KMS-11 (cell line): ENCODE results near the gene OR5B3.

Experiments
- H2AFZ ChIP-seq: fragments of 200-600 bp; sonication (generic); 2 replicates; pipeline ENCODE4 v1.6.1; 2016; ENCODE audit warnings: antibody characterized with exemption, mixed run types, low read depth
- H3K27ac ChIP-seq: fragments of 200-600 bp; sonication (generic); 2 replicates; pipeline ENCODE4 v1.6.1; 2016; ENCODE audit warnings: mild to moderate bottlenecking, mixed run types
- H3K27me3 ChIP-seq: fragments of 200-600 bp; sonication (generic); 2 replicates; pipeline ENCODE4 v1.6.1; 2017; ENCODE audit warnings: mild to moderate bottlenecking, low read depth, mixed run types, moderate library complexity; ENCODE audit not compliant: insufficient read depth
- H3K36me3 ChIP-seq: fragments of 200-600 bp; sonication (generic); 2 replicates; pipeline ENCODE4 v1.6.1; 2017; ENCODE audit warnings: mild to moderate bottlenecking, mixed run types; ENCODE audit not compliant: insufficient read depth
- H3K4me1 ChIP-seq: fragments of 200-600 bp; sonication (generic); 2 replicates; pipeline ENCODE4 v1.6.1; 2016; ENCODE audit warnings: mild to moderate bottlenecking, low read depth, mixed run types; ENCODE audit not compliant: poor library complexity, severe bottlenecking
- H3K4me2 ChIP-seq: fragments of 200-600 bp; sonication (generic); 2 replicates; pipeline ENCODE4 v1.7.0; 2016; ENCODE audit warnings: mild to moderate bottlenecking, mixed run types
- H3K4me3 ChIP-seq: fragments of 200-600 bp; sonication (generic); IDR thresholded peaks from 2 replicates; pipeline ENCODE4 v1.6.1; 2017; ENCODE audit warnings: low read depth, low read length, mixed read lengths; ENCODE audit not compliant: insufficient read depth
- H3K79me2 ChIP-seq: fragments of 200-600 bp; sonication (generic); 2 replicates; pipeline ENCODE4 v1.6.1; 2016; ENCODE audit warnings: low read depth, mixed run types; ENCODE audit not compliant: insufficient read depth
- H3K9ac ChIP-seq: fragments of 200-600 bp; sonication (generic); 2 replicates; pipeline ENCODE4 v1.6.1; 2016; ENCODE audit warnings: mild to moderate bottlenecking, mixed run types
- H4K20me1 ChIP-seq: fragments of 200-600 bp; sonication (generic); 2 replicates; pipeline ENCODE4 v1.6.1; 2016; ENCODE audit warnings: mild to moderate bottlenecking, mixed run types; ENCODE audit not compliant: insufficient read depth
- CTCF ChIP-seq: fragments of 200-600 bp; sonication (generic); conservative IDR thresholded peaks from 2 replicates; pipeline ENCODE4 v1.6.1; 2017; ENCODE audit warnings: low read depth, mild to moderate bottlenecking, antibody characterized with exemption, low read length, moderate library complexity, mixed read lengths

Gene OR5B3

GRCh38 chr11:58406774-58407173, at the start of gene OR5B3:
TSS of gene OR5B3 (minus strand) at chr11:58406874. CDS start at chr11:58403409, 3,465 bp downstream.
- H4K20me1 ChIP-seq = no peaks in the 10 kb centered on the region
- H3K36me3 ChIP-seq = no peaks in the 10 kb centered on the region
- TF ChIP-seq CTCF = no peak
- H3K79me2 ChIP-seq = no peaks in the 10 kb centered on the region
- no peaks in the 10 kb centered on the region for H3K27me3 ChIP-seq
- no peak within 1 kb of the TSS for H3K4me2 ChIP-seq
- H2AFZ ChIP-seq = no peak within 1 kb of the TSS
- H3K9ac ChIP-seq = no peak within 1 kb of the TSS
- H3K4me3 ChIP-seq = no peak within 1 kb of the TSS
- H3K27ac ChIP-seq = no peak within 1 kb of the TSS
- no peaks in the 10 kb centered on the region for H3K4me1 ChIP-seq

GRCh38 chr11:58451585-58451984, 44.9 kb upstream of the OR5B3 start:
- Histone ChIP-seq H3K36me3 (no peaks in the 10 kb centered on the region), H3K27me3 (no peaks in the 10 kb centered on the region), H3K4me2 (no peak overlapping the region), H3K4me1 (no peaks in the 10 kb centered on the region), H2AFZ (no peak overlapping the region), H4K20me1 (no peaks in the 10 kb centered on the region), H3K27ac (no peak overlapping the region), H3K79me2 (no peaks in the 10 kb centered on the region), H3K9ac (no peak overlapping the region), H3K4me3 (no peak overlapping the region)
- no peak for TF ChIP-seq CTCF

- H3K9ac ChIP-seq = no peak overlapping the region
- no peak overlapping the region for H3K4me3 ChIP-seq
- no peak for TF ChIP-seq CTCF
- H3K27me3 ChIP-seq = no peaks in the 10 kb centered on the region
- H4K20me1 ChIP-seq = no peaks in the 10 kb centered on the region
- no peaks in the 10 kb centered on the region for H3K79me2 ChIP-seq
- H2AFZ ChIP-seq = no peak overlapping the region
- H3K27ac ChIP-seq = no peak overlapping the region
- no peaks in the 10 kb centered on the region for H3K4me1 ChIP-seq
- H3K36me3 ChIP-seq = no peaks in the 10 kb centered on the region
- no peak overlapping the region for H3K4me2 ChIP-seq
Observed at GRCh38 chr11:58446294-58446693, 39.6 kb upstream of the OR5B3 start.

- H3K79me2 ChIP-seq = no peaks in the 10 kb centered on the region
- no peak overlapping the region for H2AFZ ChIP-seq
- no peak for TF ChIP-seq CTCF
Observed at GRCh38 chr11:58444300-58444699, 37.6 kb upstream of the OR5B3 start.

More at GRCh38 chr11:58444300-58444699, 37.6 kb upstream of the OR5B3 start:
- Histone ChIP-seq H3K27me3 (no peaks in the 10 kb centered on the region), H3K9ac (no peak overlapping the region), H4K20me1 (no peaks in the 10 kb centered on the region), H3K4me2 (no peak overlapping the region), H3K36me3 (no peaks in the 10 kb centered on the region), H3K27ac (no peak overlapping the region), H3K4me3 (no peak overlapping the region), H3K4me1 (no peaks in the 10 kb centered on the region)
